ENCODE measurements around the gene SLC15A3. TPM values are rescaled to one million over a fixed set of nuclear protein-coding genes. Genes with fewer than 3 reads are reported as not detected.

SLC15A3 gene
- total RNA-seq, 2 experiments from 2014 or later = 12.6 to 41.4 TPM

- H4K20me1 ChIP-seq (ENCODE audit: insufficient read depth, low read length) = no peaks in the 10 kb centered on the region
- H3K9me2 ChIP-seq (ENCODE audit: insufficient read depth, low read length) = no peaks in the 10 kb centered on the region
- no peak overlapping the region for H3K27ac ChIP-seq (ENCODE audit: low read depth, low read length, poor library complexity, severe bottlenecking)
- TF ChIP-seq EZH2phosphoT487 (IDR thresholded peaks at IDR 0.05; ENCODE audit: borderline replicate concordance, low read depth, low read length) = no peak
- no peak for TF ChIP-seq CTCF (conservative IDR thresholded peaks at IDR 0.05; ENCODE audit: low read length)
- intact Hi-C loops (cut with micrococcal nuclease; ENCODE audit: unreplicated experiment) = loop anchor here (10.0 kb wide), 1 partner anchor 59 kb away; no protein-coding TSS in a partner anchor
- ChIA-PET CTCF (ENCODE audit: unreplicated experiment) (interaction anchor here (0.6 to 1.7 kb wide), 2 partner anchors 31 to 38 kb away, joined by 3 read pairs; no protein-coding TSS in a partner anchor), POLR2A (interaction anchor here (0.6 to 1.8 kb wide), 6 partner anchors 9 to 41 kb away, joined by 3 to 8 read pairs (median 4); partner anchors contain the start of gene TMEM109)
- no peak overlapping the region for H3K4me3 ChIP-seq (ENCODE audit: low read depth, low read length, poor library complexity, severe bottlenecking)
- no peak for DNase-seq (ENCODE audit: low spot score)
- H3K36me3 ChIP-seq (ENCODE audit: insufficient read depth, low read length) = no peaks in the 10 kb centered on the region
- no peak overlapping the region for H3K4me2 ChIP-seq (ENCODE audit: low read length)
- H3K9me3 ChIP-seq (ENCODE audit: low read length) = no peaks in the 10 kb centered on the region
- peaks cover 36% of the 10 kb centered on the region for H3K4me1 ChIP-seq (ENCODE audit: insufficient read depth, low read length, poor library complexity, severe bottlenecking)
- peaks cover 3% of the 10 kb centered on the region; the same call in 1 of the 2 replicates for H3K79me2 ChIP-seq (ENCODE audit: insufficient read depth, low read depth, low read length)
- 0 out of 2 replicates have a peak overlapping the region, but pooled peaks have one; percentile 20 for H2AFZ ChIP-seq (ENCODE audit: low read length)
- no TSS peak for BruUV-seq (replicated peaks)
Measured at GRCh38 chr11:60953781-60954180, 1.8 kb upstream of the SLC15A3 start.

- Histone ChIP-seq H3K4me2 (ENCODE audit: low read length) (peak overlapping the region; percentile 80), H3K9me2 (ENCODE audit: insufficient read depth, low read length) (no peaks in the 10 kb centered on the region), H3K4me1 (ENCODE audit: insufficient read depth, low read length, poor library complexity, severe bottlenecking) (peaks cover 36% of the 10 kb centered on the region), H3K27ac (ENCODE audit: low read depth, low read length, poor library complexity, severe bottlenecking) (peak overlapping the region; percentile 47), H2AFZ (ENCODE audit: low read length) (peak overlapping the region; percentile 89), H4K20me1 (ENCODE audit: insufficient read depth, low read length) (no peaks in the 10 kb centered on the region), H3K9me3 (ENCODE audit: low read length) (no peaks in the 10 kb centered on the region), H3K4me3 (ENCODE audit: low read depth, low read length, poor library complexity, severe bottlenecking) (peak overlapping the region; percentile 64), H3K79me2 (ENCODE audit: insufficient read depth, low read depth, low read length) (peaks cover 3% of the 10 kb centered on the region; the same call in 1 of the 2 replicates), H3K36me3 (ENCODE audit: insufficient read depth, low read length) (no peaks in the 10 kb centered on the region)
- ChIA-PET CTCF (ENCODE audit: unreplicated experiment) (interaction anchor here (1.7 kb wide), 1 partner anchor 32 kb away, joined by 3 read pairs; no protein-coding TSS in a partner anchor), POLR2A (interaction anchor here (0.6 to 1.4 kb wide), 4 partner anchors 33 to 236 kb away, joined by 3 to 5 read pairs (median 4); no protein-coding TSS in a partner anchor)
- BruUV-seq (replicated peaks) = no TSS peak
- intact Hi-C loops (cut with micrococcal nuclease; ENCODE audit: unreplicated experiment) = loop anchor here (1.0 to 10.0 kb wide), 3 partner anchors 37 to 209 kb away; partner anchors contain the start of gene VPS37C
- TF ChIP-seq CTCF (conservative IDR thresholded peaks at IDR 0.05; ENCODE audit: low read length) = no peak
- no peak for TF ChIP-seq EZH2phosphoT487 (IDR thresholded peaks at IDR 0.05; ENCODE audit: borderline replicate concordance, low read depth, low read length)
- no peak for DNase-seq (ENCODE audit: low spot score)
Measured at GRCh38 chr11:60952742-60953170, 780 bp upstream of the SLC15A3 start.

- Histone ChIP-seq H3K9me3 (ENCODE audit: low read length) (no peaks in the 10 kb centered on the region), H3K9me2 (ENCODE audit: insufficient read depth, low read length) (no peaks in the 10 kb centered on the region), H3K27ac (ENCODE audit: low read depth, low read length, poor library complexity, severe bottlenecking) (peak overlapping the region; percentile 47), H3K79me2 (ENCODE audit: insufficient read depth, low read depth, low read length) (peaks cover 3% of the 10 kb centered on the region; the same call in 1 of the 2 replicates), H3K36me3 (ENCODE audit: insufficient read depth, low read length) (no peaks in the 10 kb centered on the region), H3K4me1 (ENCODE audit: insufficient read depth, low read length, poor library complexity, severe bottlenecking) (peaks cover 36% of the 10 kb centered on the region), H2AFZ (ENCODE audit: low read length) (peak overlapping the region; percentile 89; the same call in 1 of the 2 replicates), H4K20me1 (ENCODE audit: insufficient read depth, low read length) (no peaks in the 10 kb centered on the region), H3K4me2 (ENCODE audit: low read length) (peak overlapping the region; percentile 80), H3K4me3 (ENCODE audit: low read depth, low read length, poor library complexity, severe bottlenecking) (peak overlapping the region; percentile 64)
- intact Hi-C loops (cut with micrococcal nuclease; ENCODE audit: unreplicated experiment) = loop anchor here (10.0 kb wide), 1 partner anchor 57 kb away; no protein-coding TSS in a partner anchor
- CTCF ChIA-PET (ENCODE audit: unreplicated experiment) = interaction anchor here (1.3 kb wide), 1 partner anchor 38 kb away, joined by 5 read pairs; the partner anchor contains the start of gene TMEM109
- DNase-seq (ENCODE audit: low spot score) = peak; percentile 25
- no TSS peak for BruUV-seq (replicated peaks)
- no peak for TF ChIP-seq CTCF (conservative IDR thresholded peaks at IDR 0.05; ENCODE audit: low read length)
- TF ChIP-seq EZH2phosphoT487 (IDR thresholded peaks at IDR 0.05; ENCODE audit: borderline replicate concordance, low read depth, low read length) = no peak
- POLR2A ChIA-PET = interaction anchor here (0.5 kb wide), 1 partner anchor 1282 kb away, joined by 3 read pairs; no protein-coding TSS in a partner anchor
Measured at GRCh38 chr11:60951606-60951903, 421 bp downstream of the SLC15A3 start.

Measured in OCI-LY7 (cell line).